Neuronal stem cell (in vitro differentiated cells): ENCODE measurements around the gene KAT2B.

Experiments
- DNase-seq: peaks from one replicate; pipeline ENCODE4 v3.0.0-alpha.2; 2013; ENCODE audit warnings: low spot score
- H2AFZ ChIP-seq: one replicate; pipeline ENCODE4 v1.6.1; 2013; ENCODE audit warnings: mild to moderate bottlenecking, low read length, inconsistent platforms
- H2AK5ac ChIP-seq: 2 replicates; pipeline ENCODE4 v1.6.1; 2013; ENCODE audit warnings: low read depth, mild to moderate bottlenecking, inconsistent platforms, low read length, moderate library complexity, mixed read lengths
- H2BK120ac ChIP-seq: 2 replicates; pipeline ENCODE4 v1.6.1; 2013; ENCODE audit warnings: low read depth, mild to moderate bottlenecking, inconsistent platforms, low read length, moderate library complexity, mixed read lengths
- H2BK12ac ChIP-seq: one replicate; pipeline ENCODE4 v1.6.1; 2013; ENCODE audit warnings: low read length, inconsistent platforms
- H2BK15ac ChIP-seq: 2 replicates; pipeline ENCODE4 v1.6.1; 2013; ENCODE audit warnings: mild to moderate bottlenecking, low read length, inconsistent platforms, mixed read lengths
- H2BK5ac ChIP-seq: one replicate; pipeline ENCODE4 v1.6.1; 2013; ENCODE audit warnings: inconsistent platforms, mild to moderate bottlenecking, low read length, moderate library complexity
- H3K14ac ChIP-seq: one replicate; pipeline ENCODE4 v1.6.1; 2013; ENCODE audit warnings: low read length, inconsistent platforms
- H3K18ac ChIP-seq: 2 replicates; pipeline ENCODE4 v1.6.1; 2013; ENCODE audit warnings: low read length, inconsistent platforms
- H3K23ac ChIP-seq: 2 replicates; pipeline ENCODE4 v1.6.1; 2013; ENCODE audit warnings: low read depth, mild to moderate bottlenecking, mixed read lengths, low read length, inconsistent platforms; ENCODE audit not compliant: poor library complexity
- H3K27ac ChIP-seq: replicated peaks from 3 replicates; pipeline ENCODE4 v1.5.1; 2013; ENCODE audit warnings: low read length, inconsistent platforms
- H3K27me3 ChIP-seq, 3 experiments: 2 replicates each; pipeline ENCODE4 v1.6.1; 2013; ENCODE audit warnings: low read length in 3 of 3, mild to moderate bottlenecking in 2 of 3, inconsistent platforms in 1 of 3, low read depth in 1 of 3, mixed read lengths in 1 of 3, moderate library complexity in 1 of 3; ENCODE audit not compliant: control insufficient read depth in 3 of 3, insufficient read depth in 3 of 3
- H3K36me3 ChIP-seq, 2 donors: replicated peaks in 1 of 2; 2 replicates each; pipeline ENCODE4 v1.6.1; 2013; ENCODE audit warnings: low read length in 2 of 2; ENCODE audit not compliant: control insufficient read depth in 2 of 2, insufficient read depth in 2 of 2
- H3K4ac ChIP-seq: 2 replicates; pipeline ENCODE4 v1.6.1; 2013; ENCODE audit warnings: inconsistent platforms, mild to moderate bottlenecking, low read length, moderate library complexity
- H3K4me1 ChIP-seq, 2 donors: 1 replicate in 1 of 2; 2 replicates in 1 of 2; pipeline ENCODE4 v1.6.1; 2013; ENCODE audit warnings: low read length in 2 of 2, low read depth in 1 of 2; ENCODE audit not compliant: control insufficient read depth in 2 of 2, insufficient read depth in 1 of 2
- H3K4me2 ChIP-seq: one replicate; pipeline ENCODE4 v1.6.1; 2013; ENCODE audit warnings: mild to moderate bottlenecking, low read length, inconsistent platforms; ENCODE audit not compliant: insufficient read depth, poor library complexity, severe bottlenecking
- H3K4me3 ChIP-seq, 2 donors: 2 replicates each; pipeline ENCODE4 v1.5.1; 2013; ENCODE audit warnings: low read length in 2 of 2, mild to moderate bottlenecking in 2 of 2, inconsistent platforms in 1 of 2, moderate library complexity in 1 of 2
- H3K79me1 ChIP-seq: one replicate; pipeline ENCODE4 v1.6.1; 2013; ENCODE audit warnings: low read depth, mild to moderate bottlenecking, inconsistent platforms, low read length, moderate library complexity
- H3K9ac ChIP-seq: one replicate; pipeline ENCODE4 v1.6.1; 2013; ENCODE audit warnings: mild to moderate bottlenecking, low read depth, low read length, inconsistent platforms; ENCODE audit not compliant: poor library complexity
- H3K9me3 ChIP-seq, 2 donors: replicated peaks in 1 of 2; 2 replicates each; pipeline versions ENCODE3 to v1.6.1; 2013; ENCODE audit warnings: low read length in 2 of 2, mild to moderate bottlenecking in 2 of 2, inconsistent platforms in 1 of 2, low read depth in 1 of 2, mixed read lengths in 1 of 2, moderate library complexity in 1 of 2; ENCODE audit not compliant: control insufficient read depth in 2 of 2, insufficient read depth in 1 of 2
- H4K8ac ChIP-seq: one replicate; pipeline ENCODE4 v1.6.1; 2013; ENCODE audit warnings: low read depth, mild to moderate bottlenecking, inconsistent platforms, low read length, moderate library complexity
- H4K91ac ChIP-seq: one replicate; pipeline ENCODE4 v1.6.1; 2013; ENCODE audit warnings: low read length, low read depth, mild to moderate bottlenecking, inconsistent platforms; ENCODE audit not compliant: poor library complexity
- WGBS, 2 donors: extraction: QIAGEN DNeasy Blood & Tissue Kit; methylation state at CpG; one replicate each; pipeline ENCODE4 v1.1.7; 2013; ENCODE audit warnings: missing lambda C conversion rate in 2 of 2, mixed read lengths in 1 of 2; ENCODE audit not compliant: insufficient read length in 2 of 2, insufficient replicate concordance in 1 of 2; ENCODE audit errors: extremely low coverage in 2 of 2; 5-methylcytosine and 5-hydroxymethylcytosine counted together

KAT2B gene

DNA sequence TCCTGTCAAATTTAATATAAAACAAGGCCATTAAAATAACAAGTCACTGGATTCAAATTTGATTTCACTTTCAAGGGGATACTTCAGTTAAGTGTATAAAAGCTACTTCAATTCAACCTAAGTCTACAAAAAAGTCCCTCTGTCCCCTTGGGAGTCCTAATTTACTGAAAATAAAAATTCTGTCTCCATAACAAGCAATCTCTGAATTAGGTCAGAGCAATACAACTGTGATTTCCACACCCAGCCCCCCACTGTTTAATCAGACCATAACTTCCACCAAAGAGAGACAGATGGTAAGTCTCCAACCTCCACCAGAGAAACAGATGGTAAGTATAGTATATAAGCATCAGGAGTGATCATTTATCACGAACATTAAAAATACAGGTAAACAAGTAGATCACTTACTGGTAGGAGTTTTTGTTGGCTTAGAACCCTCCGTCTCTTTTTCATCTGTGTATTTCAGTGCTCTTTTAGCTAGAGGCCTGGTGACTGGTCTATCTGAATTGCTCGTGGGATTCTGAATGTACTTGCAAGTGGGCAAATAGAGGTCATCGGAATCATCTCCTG, 133.7 kb downstream of the KAT2B start:
- no peak overlapping the region for H4K8ac ChIP-seq
- no peak overlapping the region for H2BK12ac ChIP-seq
- H3K36me3 ChIP-seq: peaks cover 7 to 97% of the 10 kb centered on the region in 2 donors
- no CpG with 5 or more reads among the region's 4 CpGs for WGBS, 2 donors
- no peak overlapping the region for H4K91ac ChIP-seq
- no peak overlapping the region for H3K4ac ChIP-seq
- no peaks in the 10 kb centered on the region for H3K27me3 ChIP-seq
- no peak overlapping the region for H3K27ac ChIP-seq
- H2BK5ac ChIP-seq: no peak overlapping the region
- no peak overlapping the region for H3K23ac ChIP-seq
- no peak overlapping the region for H2AK5ac ChIP-seq
- no peak overlapping the region for H3K4me2 ChIP-seq
- H2BK15ac ChIP-seq: no peak overlapping the region
- H3K14ac ChIP-seq: no peak overlapping the region
- H2BK120ac ChIP-seq: no peak overlapping the region
- no peak overlapping the region for H3K4me3 ChIP-seq
- H3K9me3 ChIP-seq: no peaks in the 10 kb centered on the region
- H3K4me1 ChIP-seq: no peaks in the 10 kb centered on the region
- no peak overlapping the region for H3K9ac ChIP-seq
- H3K79me1 ChIP-seq: no peaks in the 10 kb centered on the region
- H3K18ac ChIP-seq: no peak overlapping the region
- no peak overlapping the region for H2AFZ ChIP-seq
- DNase-seq: no peak

DNA sequence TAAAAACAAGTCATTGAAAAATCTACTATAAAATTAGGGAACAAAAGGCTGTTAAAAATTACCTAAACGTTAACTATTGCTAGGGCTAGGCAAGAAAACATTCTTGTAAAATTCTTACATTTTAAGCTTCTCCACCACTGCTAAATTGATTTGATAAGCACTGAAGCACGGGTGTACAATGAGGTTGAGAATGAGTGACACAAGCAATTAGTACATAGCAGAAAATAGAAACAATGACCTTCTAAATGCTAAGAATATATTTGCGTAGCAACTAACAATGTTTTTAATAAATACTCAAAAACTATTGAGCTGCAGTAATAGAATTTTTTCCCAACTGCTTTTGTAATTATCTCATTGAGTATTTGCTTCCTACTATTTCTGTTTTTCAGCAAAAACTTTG, 141.0 kb downstream of the KAT2B start:
- no CpG with 5 or more reads among the region's 3 CpGs for WGBS, 2 donors
- H2AK5ac ChIP-seq: no peak overlapping the region
- H3K36me3 ChIP-seq: peaks cover 13 to 77% of the 10 kb centered on the region in 2 donors

DNA sequence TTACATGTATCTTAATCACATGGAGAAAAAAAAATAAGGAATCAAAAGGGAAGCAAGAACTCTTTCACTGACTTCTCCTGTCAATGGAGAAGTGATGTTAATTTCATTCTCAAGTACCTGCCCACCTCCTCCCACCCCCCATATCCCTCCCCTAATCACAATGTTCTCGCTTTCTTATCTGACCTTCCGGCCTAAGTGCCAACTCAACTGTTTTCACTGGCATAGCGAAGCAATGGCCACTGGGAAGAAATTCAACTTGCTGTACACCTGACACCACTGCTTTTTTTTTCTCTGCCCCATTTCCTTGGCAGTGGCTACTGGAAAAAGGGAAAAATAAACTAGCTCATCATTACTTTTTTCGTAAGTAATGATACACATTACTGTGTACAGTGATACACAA, 142.0 kb downstream of the KAT2B start:
- no peak for DNase-seq
- Histone ChIP-seq H3K18ac (no peak overlapping the region), H3K36me3 (peaks cover 13 to 68% of the 10 kb centered on the region in 2 donors), H3K27me3 (no peaks in the 10 kb centered on the region), H3K4me1 (no peaks in the 10 kb centered on the region), H2AK5ac (no peak overlapping the region), H4K8ac (no peak overlapping the region), H4K91ac (no peak overlapping the region), H3K4ac (no peak overlapping the region), H2BK120ac (no peak overlapping the region), H3K23ac (no peak overlapping the region), H3K27ac (no peak overlapping the region), H3K4me3 (no peak overlapping the region), H3K79me1 (peaks cover 4% of the 10 kb centered on the region), H2BK15ac (no peak overlapping the region), H3K9me3 (no peaks in the 10 kb centered on the region), H2BK5ac (no peak overlapping the region), H3K14ac (no peak overlapping the region), H2BK12ac (no peak overlapping the region), H3K9ac (no peak overlapping the region), H3K4me2 (no peak overlapping the region), H2AFZ (no peak overlapping the region)
- 100% methylated on average over 1 of the region's 4 CpGs; no CpG with 5 or more reads in 1 of the 2 donors for WGBS, 2 donors

More for the DNA sequence above, 141.0 kb downstream of the KAT2B start:
- no peak overlapping the region for H3K14ac ChIP-seq
- H3K23ac ChIP-seq: no peak overlapping the region
- no peak overlapping the region for H3K9ac ChIP-seq
- no peak overlapping the region for H4K8ac ChIP-seq
- no peak overlapping the region for H3K27ac ChIP-seq
- H2BK5ac ChIP-seq: no peak overlapping the region
- H2BK120ac ChIP-seq: no peak overlapping the region
- no peak for DNase-seq
- no peak overlapping the region for H2BK12ac ChIP-seq
- no peaks in the 10 kb centered on the region for H3K4me1 ChIP-seq
- no peak overlapping the region for H3K18ac ChIP-seq
- no peak overlapping the region for H3K4me3 ChIP-seq
- H3K4ac ChIP-seq: no peak overlapping the region
- peaks cover 4% of the 10 kb centered on the region for H3K79me1 ChIP-seq
- H3K27me3 ChIP-seq: no peaks in the 10 kb centered on the region
- H3K9me3 ChIP-seq: no peaks in the 10 kb centered on the region
- no peak overlapping the region for H3K4me2 ChIP-seq
- H2AFZ ChIP-seq: no peak overlapping the region
- no peak overlapping the region for H2BK15ac ChIP-seq
- H4K91ac ChIP-seq: no peak overlapping the region

DNA sequence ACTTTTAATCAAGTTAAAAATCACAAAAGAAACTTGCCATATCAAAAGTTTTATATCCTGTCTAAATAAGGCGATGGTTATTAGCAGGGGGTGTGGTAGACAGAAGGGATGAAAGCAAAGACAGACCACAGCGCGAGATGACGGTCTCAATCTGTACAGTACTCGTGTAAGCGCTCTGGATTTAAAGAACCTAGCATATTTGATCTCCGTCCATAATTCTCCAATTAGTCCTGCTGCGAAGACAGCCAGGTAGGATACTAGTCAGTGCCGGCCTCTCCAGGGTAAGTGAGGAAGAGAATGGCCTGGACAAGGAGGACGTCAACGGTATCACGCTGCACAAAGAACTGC, 145.1 kb downstream of the KAT2B start:
- Histone ChIP-seq H2BK15ac (no peak overlapping the region), H3K4me3 (peak overlapping the region; percentile 58 to 89), H4K8ac (no peak overlapping the region), H2BK12ac (no peak overlapping the region), H2AFZ (peak overlapping the region; percentile 91), H3K4me2 (peak overlapping the region; percentile 45), H2BK120ac (no peak overlapping the region), H3K18ac (no peak overlapping the region), H3K14ac (no peak overlapping the region), H3K27ac (peak overlapping the region; percentile 91), H3K9ac (no peak overlapping the region), H2BK5ac (no peak overlapping the region), H3K9me3 (no peaks in the 10 kb centered on the region), H3K4me1 (no peaks in the 10 kb centered on the region), H3K79me1 (peaks cover 2% of the 10 kb centered on the region), H2AK5ac (no peak overlapping the region), H4K91ac (no peak overlapping the region), H3K4ac (no peak overlapping the region), H3K27me3 (peaks cover 0 to 3% (median 0%) of the 10 kb centered on the region in 3 experiments), H3K23ac (no peak overlapping the region), H3K36me3 (peaks cover 8 to 37% of the 10 kb centered on the region in 2 donors)
- no CpG with 5 or more reads among the region's 12 CpGs for WGBS, 2 donors
- no peak for DNase-seq
